Panc1 (cell line): ENCODE data around the gene SPATA13. TPM values are rescaled to one million over a fixed set of nuclear protein-coding genes. Genes with fewer than 3 reads are reported as not detected.

Source experiments
- ATAC-seq: fragments of 200-7000 bp; cut with Tn5 transposase; 2 replicates; pipeline ENCODE4 v1.9.1; 2020; ENCODE audit warnings: mild to moderate bottlenecking, moderate library complexity
- BruUV-seq: library from RNA; stranded (reverse); fragments of 400-500 nt; replicated peaks from 2 replicates; lab custom pipeline; 2021; lab: Mats Ljungman, UMichigan
- CTCF ChIA-PET: fragments of 300-600 bp; sonication (Branson Sonifier 250); formaldehyde crosslinking; loops from one replicate; lab custom pipeline; 2022; ENCODE audit warnings: antibody characterized with exemption; lab: Charles Lee
- POLR2A ChIA-PET: fragments of 300-600 bp; sonication (Branson Sonifier 250); formaldehyde crosslinking; loops from one replicate; lab custom pipeline; 2022; ENCODE audit warnings: antibody characterized with exemption; lab: Charles Lee
- DNase-seq: peaks from one replicate; pipeline ENCODE4 v3.0.0-alpha.2; 2010; ENCODE audit warnings: low read depth, low spot score
- H3K27ac ChIP-seq: 2 replicates; pipeline ENCODE4 v1.5.1; 2011; ENCODE audit warnings: mild to moderate bottlenecking, low read length, inconsistent platforms
- H3K27me3 ChIP-seq: fragments of 200-500 bp; sonication (Bioruptor generic); 2 replicates; pipeline ENCODE4 v1.6.0; 2014; ENCODE audit warnings: low read length, inconsistent platforms; ENCODE audit not compliant: control insufficient read depth, insufficient read depth
- H3K36me3 ChIP-seq: fragments of 200-500 bp; sonication (Bioruptor generic); 2 replicates; pipeline ENCODE4 v1.5.1; 2014; ENCODE audit warnings: inconsistent platforms, mild to moderate bottlenecking, low read length, moderate library complexity; ENCODE audit not compliant: control insufficient read depth, insufficient read depth
- H3K4me1 ChIP-seq: 2 replicates; pipeline ENCODE4 v1.5.1; 2011; ENCODE audit warnings: inconsistent platforms, mild to moderate bottlenecking, low read length, moderate library complexity; ENCODE audit not compliant: control insufficient read depth, insufficient read depth
- H3K4me3 ChIP-seq, 2 experiments: 2 replicates each; pipeline ENCODE4 v1.5.1; 2011 to 2012; ENCODE audit warnings: low read depth in 2 of 2, low read length in 2 of 2, mild to moderate bottlenecking in 2 of 2, inconsistent platforms in 1 of 2, moderate library complexity in 1 of 2
- H3K9me3 ChIP-seq: fragments of 200-500 bp; sonication (Bioruptor generic); 2 replicates; pipeline ENCODE4 v1.5.1; 2014; ENCODE audit warnings: low read depth, mild to moderate bottlenecking, inconsistent platforms, low read length, moderate library complexity; ENCODE audit not compliant: control insufficient read depth, insufficient read depth
- POLR2AphosphoS5 ChIP-seq: IDR thresholded peaks from 2 replicates; pipeline ENCODE4 v1.6.1; 2012; ENCODE audit warnings: mild to moderate bottlenecking, low read depth, low read length, moderate library complexity
- SIN3A ChIP-seq: IDR thresholded peaks from 2 replicates; pipeline ENCODE4 v1.6.1; 2012; ENCODE audit warnings: low read depth, mild to moderate bottlenecking, low read length, moderate library complexity, borderline replicate concordance; ENCODE audit not compliant: insufficient read depth
- TCF7L2 ChIP-seq: IDR thresholded peaks from 2 replicates; pipeline ENCODE4 v1.6.1; 2011; ENCODE audit warnings: mild to moderate bottlenecking, low read depth, low read length, inconsistent platforms
- in situ Hi-C: cut with HindIII; loops from 2 replicates; pipeline ENCODE4 v1.10.0; 2016; ENCODE audit warnings: low sequenced_read_pairs, low pct_unique_long_range_greater_than_20kb
- intact Hi-C: fragments of 100-400 bp; cut with micrococcal nuclease; formaldehyde crosslinking; loops from one replicate; pipeline ENCODE4 v1.10.0; 2022; ENCODE audit not compliant: unreplicated experiment
- total RNA-seq: library from RNA; stranded (reverse); gene quantifications from one replicate; pipeline ENCODE4 v1.2.1, GENCODE V29; 2021; ENCODE audit not compliant: unreplicated experiment
- TF ChIP-seq, protein P1 (sequence below): fragments of 450-650 bp; IDR thresholded peaks from 2 replicates; pipeline ENCODE4 v1.5.1; 2017; ENCODE audit warnings: mild to moderate bottlenecking
- TF ChIP-seq, protein P2 (sequence below), 2 experiments: IDR thresholded peaks; 2 replicates each; pipeline ENCODE4 v1.6.1; 2011 to 2012; ENCODE audit warnings: low read depth in 2 of 2, control low read depth in 1 of 2, low read length in 1 of 2, mild to moderate bottlenecking in 1 of 2, moderate library complexity in 1 of 2; ENCODE audit not compliant: insufficient read depth in 1 of 2

SPATA13 gene
- total RNA-seq, 1 experiment from 2014 or later: 7.9 TPM

DNA sequence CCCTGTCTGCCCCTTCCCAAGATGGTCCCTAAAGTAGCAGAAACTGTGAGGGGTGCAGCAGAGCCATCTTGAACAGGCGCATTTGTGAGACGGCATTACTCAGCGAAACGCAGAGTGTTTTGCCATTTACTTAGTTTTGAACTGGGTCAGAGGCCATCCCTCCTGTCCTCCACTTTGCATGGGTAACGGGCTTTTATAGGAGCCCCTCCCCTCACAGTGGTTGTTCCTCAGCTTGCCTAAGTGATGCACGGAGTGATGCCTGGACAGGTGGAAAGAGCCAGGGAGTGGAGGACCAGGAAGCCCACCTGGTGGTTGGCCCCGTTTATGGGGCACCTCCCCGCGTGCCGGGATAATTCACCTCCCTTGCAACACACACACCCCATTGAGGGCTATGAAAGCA lies 80.8 kb downstream of the SPATA13 start:
- H3K27ac ChIP-seq: no peak overlapping the region
- ChIA-PET CTCF (interaction anchor here (1.2 kb wide), 1 partner anchor 13 kb away, joined by 3 read pairs; no protein-coding TSS in a partner anchor), POLR2A (no interaction called here)
- H3K9me3 ChIP-seq: no peaks in the 10 kb centered on the region
- DNase-seq: no peak
- intact Hi-C loops (no loop called here), in situ Hi-C loops (no loop called here)
- TF ChIP-seq, protein P1, sequence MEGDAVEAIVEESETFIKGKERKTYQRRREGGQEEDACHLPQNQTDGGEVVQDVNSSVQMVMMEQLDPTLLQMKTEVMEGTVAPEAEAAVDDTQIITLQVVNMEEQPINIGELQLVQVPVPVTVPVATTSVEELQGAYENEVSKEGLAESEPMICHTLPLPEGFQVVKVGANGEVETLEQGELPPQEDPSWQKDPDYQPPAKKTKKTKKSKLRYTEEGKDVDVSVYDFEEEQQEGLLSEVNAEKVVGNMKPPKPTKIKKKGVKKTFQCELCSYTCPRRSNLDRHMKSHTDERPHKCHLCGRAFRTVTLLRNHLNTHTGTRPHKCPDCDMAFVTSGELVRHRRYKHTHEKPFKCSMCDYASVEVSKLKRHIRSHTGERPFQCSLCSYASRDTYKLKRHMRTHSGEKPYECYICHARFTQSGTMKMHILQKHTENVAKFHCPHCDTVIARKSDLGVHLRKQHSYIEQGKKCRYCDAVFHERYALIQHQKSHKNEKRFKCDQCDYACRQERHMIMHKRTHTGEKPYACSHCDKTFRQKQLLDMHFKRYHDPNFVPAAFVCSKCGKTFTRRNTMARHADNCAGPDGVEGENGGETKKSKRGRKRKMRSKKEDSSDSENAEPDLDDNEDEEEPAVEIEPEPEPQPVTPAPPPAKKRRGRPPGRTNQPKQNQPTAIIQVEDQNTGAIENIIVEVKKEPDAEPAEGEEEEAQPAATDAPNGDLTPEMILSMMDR: no peak
- no peak for TF ChIP-seq POLR2AphosphoS5
- no peak for TF ChIP-seq TCF7L2
- TF ChIP-seq, protein P2, sequence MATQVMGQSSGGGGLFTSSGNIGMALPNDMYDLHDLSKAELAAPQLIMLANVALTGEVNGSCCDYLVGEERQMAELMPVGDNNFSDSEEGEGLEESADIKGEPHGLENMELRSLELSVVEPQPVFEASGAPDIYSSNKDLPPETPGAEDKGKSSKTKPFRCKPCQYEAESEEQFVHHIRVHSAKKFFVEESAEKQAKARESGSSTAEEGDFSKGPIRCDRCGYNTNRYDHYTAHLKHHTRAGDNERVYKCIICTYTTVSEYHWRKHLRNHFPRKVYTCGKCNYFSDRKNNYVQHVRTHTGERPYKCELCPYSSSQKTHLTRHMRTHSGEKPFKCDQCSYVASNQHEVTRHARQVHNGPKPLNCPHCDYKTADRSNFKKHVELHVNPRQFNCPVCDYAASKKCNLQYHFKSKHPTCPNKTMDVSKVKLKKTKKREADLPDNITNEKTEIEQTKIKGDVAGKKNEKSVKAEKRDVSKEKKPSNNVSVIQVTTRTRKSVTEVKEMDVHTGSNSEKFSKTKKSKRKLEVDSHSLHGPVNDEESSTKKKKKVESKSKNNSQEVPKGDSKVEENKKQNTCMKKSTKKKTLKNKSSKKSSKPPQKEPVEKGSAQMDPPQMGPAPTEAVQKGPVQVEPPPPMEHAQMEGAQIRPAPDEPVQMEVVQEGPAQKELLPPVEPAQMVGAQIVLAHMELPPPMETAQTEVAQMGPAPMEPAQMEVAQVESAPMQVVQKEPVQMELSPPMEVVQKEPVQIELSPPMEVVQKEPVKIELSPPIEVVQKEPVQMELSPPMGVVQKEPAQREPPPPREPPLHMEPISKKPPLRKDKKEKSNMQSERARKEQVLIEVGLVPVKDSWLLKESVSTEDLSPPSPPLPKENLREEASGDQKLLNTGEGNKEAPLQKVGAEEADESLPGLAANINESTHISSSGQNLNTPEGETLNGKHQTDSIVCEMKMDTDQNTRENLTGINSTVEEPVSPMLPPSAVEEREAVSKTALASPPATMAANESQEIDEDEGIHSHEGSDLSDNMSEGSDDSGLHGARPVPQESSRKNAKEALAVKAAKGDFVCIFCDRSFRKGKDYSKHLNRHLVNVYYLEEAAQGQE (IDR thresholded peaks at IDR 0.05; ENCODE audit: insufficient read depth in 1 of 2, low read depth in 2 of 2, low read length in 1 of 2): no peak
- TF ChIP-seq SIN3A: no peak
- no TSS peak for BruUV-seq
- H3K27me3 ChIP-seq: no peaks in the 10 kb centered on the region
- no peaks in the 10 kb centered on the region for H3K4me1 ChIP-seq
- no peaks in the 10 kb centered on the region for H3K36me3 ChIP-seq
- ATAC-seq: no peak
- no peak overlapping the region for H3K4me3 ChIP-seq

DNA sequence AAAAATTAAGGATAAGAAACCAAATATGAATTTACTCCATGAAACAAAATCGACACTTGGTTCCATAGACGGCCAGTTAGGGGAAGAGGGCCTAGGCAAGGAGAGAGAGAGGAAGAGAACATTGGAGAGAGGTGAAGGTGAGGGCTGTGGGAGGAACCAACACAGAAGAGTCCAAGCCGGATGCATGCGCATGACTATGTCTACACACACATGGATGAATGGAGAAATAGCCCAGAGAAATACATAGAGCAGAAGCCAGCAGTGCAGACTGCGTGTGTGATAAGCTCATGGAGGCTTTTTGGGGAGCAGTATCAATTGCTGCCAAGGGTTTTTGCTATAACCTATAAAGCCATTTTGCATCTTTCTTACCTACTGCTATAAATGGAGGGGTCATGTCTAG lies 81.6 kb downstream of the SPATA13 start:
- DNase-seq (no peak), ATAC-seq (no peak)
- no peaks in the 10 kb centered on the region for H3K27me3 ChIP-seq
- H3K4me3 ChIP-seq: no peak overlapping the region
- CTCF ChIA-PET: no interaction called here
- BruUV-seq: no TSS peak
- in situ Hi-C loops (no loop called here), intact Hi-C loops (no loop called here)
- TF ChIP-seq, protein P2 (IDR thresholded peaks at IDR 0.05; ENCODE audit: insufficient read depth in 1 of 2, low read depth in 2 of 2, low read length in 1 of 2): no peak
- TF ChIP-seq POLR2AphosphoS5 (no peak), TCF7L2 (no peak), SIN3A (no peak)
- TF ChIP-seq, protein P1: no peak
- H3K4me1 ChIP-seq: no peaks in the 10 kb centered on the region
- POLR2A ChIA-PET: no interaction called here
- no peak overlapping the region for H3K27ac ChIP-seq
- no peaks in the 10 kb centered on the region for H3K9me3 ChIP-seq
- no peaks in the 10 kb centered on the region for H3K36me3 ChIP-seq
